Astrocyte (in vitro differentiated cells and primary cell): ENCODE measurements around the gene NCR3LG1. TPM values are rescaled to one million over a fixed set of nuclear protein-coding genes. Genes with fewer than 3 reads are reported as not detected.

Experiments
- DNase-seq: peaks from one replicate; pipeline ENCODE4 v3.0.0-alpha.2; 2010; ENCODE audit warnings: low read depth
- FAIRE-seq: peaks from 2 replicates; lab custom pipeline; 2011; peaks lifted over from hg19 to GRCh38; lab: Jason Lieb, UNC
- H2AFZ ChIP-seq: 2 replicates; pipeline ENCODE4 v1.6.0; 2012; ENCODE audit warnings: low read depth, low read length, inconsistent platforms
- H3K27ac ChIP-seq: 2 replicates; pipeline ENCODE4 v1.5.1; 2011; ENCODE audit warnings: low read depth, low read length, inconsistent platforms
- H3K27me3 ChIP-seq: 2 replicates; pipeline ENCODE4 v1.6.0; 2011; ENCODE audit warnings: low read length, inconsistent platforms; ENCODE audit not compliant: insufficient read depth
- H3K36me3 ChIP-seq: 2 replicates; pipeline ENCODE4 v1.5.1; 2011; ENCODE audit warnings: low read length, inconsistent platforms; ENCODE audit not compliant: insufficient read depth
- H3K4me1 ChIP-seq: 2 replicates; pipeline ENCODE4 v1.5.1; 2011; ENCODE audit warnings: low read length, inconsistent platforms; ENCODE audit not compliant: insufficient read depth
- H3K4me2 ChIP-seq: 2 replicates; pipeline ENCODE4 v1.6.0; 2012; ENCODE audit warnings: low read length, inconsistent platforms
- H3K4me3 ChIP-seq: 2 replicates; pipeline ENCODE4 v1.5.1; 2011; ENCODE audit warnings: low read depth, mild to moderate bottlenecking, low read length, inconsistent platforms; ENCODE audit not compliant: insufficient read depth
- H3K79me2 ChIP-seq: 2 replicates; pipeline ENCODE4 v1.6.0; 2012; ENCODE audit warnings: mild to moderate bottlenecking, low read length, inconsistent platforms; ENCODE audit not compliant: insufficient read depth
- H3K9ac ChIP-seq: 2 replicates; pipeline ENCODE4 v1.6.0; 2012; ENCODE audit warnings: mild to moderate bottlenecking, low read length, inconsistent platforms
- H3K9me3 ChIP-seq: 2 replicates; pipeline ENCODE4 v1.5.1; 2012; ENCODE audit warnings: low read depth, mild to moderate bottlenecking, low read length, inconsistent platforms; ENCODE audit not compliant: insufficient read depth
- H4K20me1 ChIP-seq: 2 replicates; pipeline ENCODE4 v1.6.0; 2012; ENCODE audit warnings: low read length, inconsistent platforms; ENCODE audit not compliant: insufficient read depth
- H3K27ac Mint-ChIP-seq: one replicate; pipeline ENCODE4 v1.8.0; 2021; ENCODE audit warnings: mild to moderate bottlenecking, mixed read lengths; ENCODE audit not compliant: unreplicated experiment
- H3K27me3 Mint-ChIP-seq: one replicate; pipeline ENCODE4 v1.8.0; 2021; ENCODE audit warnings: low read depth, mixed read lengths; ENCODE audit not compliant: unreplicated experiment
- H3K36me3 Mint-ChIP-seq: one replicate; pipeline ENCODE4 v1.8.0; 2021; ENCODE audit warnings: low read depth, mixed read lengths; ENCODE audit not compliant: unreplicated experiment
- H3K4me1 Mint-ChIP-seq: one replicate; pipeline ENCODE4 v1.8.0; 2021; ENCODE audit warnings: low read depth, mixed read lengths; ENCODE audit not compliant: unreplicated experiment
- H3K4me3 Mint-ChIP-seq: one replicate; pipeline ENCODE4 v1.8.0; 2021; ENCODE audit warnings: mild to moderate bottlenecking, moderate library complexity, mixed read lengths; ENCODE audit not compliant: unreplicated experiment
- H3K9me3 Mint-ChIP-seq: one replicate; pipeline ENCODE4 v1.8.0; 2021; ENCODE audit warnings: mild to moderate bottlenecking, mixed read lengths; ENCODE audit not compliant: unreplicated experiment
- CTCF ChIP-seq: IDR thresholded peaks from 2 replicates; pipeline ENCODE4 v1.5.1; 2011; ENCODE audit warnings: low read depth, mild to moderate bottlenecking, inconsistent platforms, low read length, moderate library complexity; ENCODE audit not compliant: insufficient read depth
- EZH2 ChIP-seq: IDR thresholded peaks from 2 replicates; pipeline ENCODE4 v1.6.1; 2012; ENCODE audit warnings: mild to moderate bottlenecking, low read length, inconsistent platforms; ENCODE audit not compliant: insufficient read depth
- total RNA-seq: library from RNA; stranded (reverse); gene quantifications from 2 replicates; pipeline ENCODE4 v1.2.1, GENCODE V29; 2021

NCR3LG1 gene
- total RNA-seq, 1 donor from 2014 or later = 3.3 TPM

GRCh38 chr11:17343907-17344306, 7.7 kb upstream of the NCR3LG1 start:
- H3K4me1 ChIP-seq = no peaks in the 10 kb centered on the region
- no peak overlapping the region for H3K4me2 ChIP-seq
- H3K4me1 Mint-ChIP-seq = peaks cover 8% of the 10 kb centered on the region
- peak; percentile 88 for DNase-seq
- H3K9ac ChIP-seq = no peak overlapping the region
- H4K20me1 ChIP-seq = no peaks in the 10 kb centered on the region
- H3K36me3 Mint-ChIP-seq = no peaks in the 10 kb centered on the region
- H3K4me3 ChIP-seq = no peak overlapping the region
- no peaks in the 10 kb centered on the region for H3K79me2 ChIP-seq
- no peaks in the 10 kb centered on the region for H3K36me3 ChIP-seq
- no peak overlapping the region for H3K4me3 Mint-ChIP-seq
- no peak overlapping the region for H3K27ac ChIP-seq
- H3K27ac Mint-ChIP-seq = peak overlapping the region; percentile 53
- TF ChIP-seq EZH2 (no peak), CTCF (no peak)
- H2AFZ ChIP-seq = no peak overlapping the region
- no peaks in the 10 kb centered on the region for H3K9me3 ChIP-seq
- H3K27me3 Mint-ChIP-seq = peaks cover 3% of the 10 kb centered on the region
- H3K9me3 Mint-ChIP-seq = peaks cover 1% of the 10 kb centered on the region
- FAIRE-seq = no peak
- no peaks in the 10 kb centered on the region for H3K27me3 ChIP-seq

- Histone ChIP-seq H3K9ac (no peak overlapping the region), H4K20me1 (no peaks in the 10 kb centered on the region), H3K4me2 (no peak overlapping the region), H2AFZ (no peak overlapping the region), H3K4me3 (no peak overlapping the region), H3K27ac (no peak overlapping the region), H3K79me2 (no peaks in the 10 kb centered on the region), H3K9me3 (no peaks in the 10 kb centered on the region), H3K36me3 (no peaks in the 10 kb centered on the region), H3K27me3 (no peaks in the 10 kb centered on the region), H3K4me1 (peaks cover 10% of the 10 kb centered on the region)
- Mint-ChIP-seq H3K27ac (no peak overlapping the region), H3K36me3 (no peaks in the 10 kb centered on the region), H3K4me1 (peaks cover 12% of the 10 kb centered on the region), H3K4me3 (no peak overlapping the region), H3K9me3 (peaks cover 1% of the 10 kb centered on the region), H3K27me3 (peaks cover 16% of the 10 kb centered on the region)
- no peak for FAIRE-seq
- DNase-seq = no peak
- no peak for TF ChIP-seq CTCF
- no peak for TF ChIP-seq EZH2
Observed at GRCh38 chr11:17347676-17348075, 3.9 kb upstream of the NCR3LG1 start.

GRCh38 chr11:17350455-17351171, 987 bp upstream of the NCR3LG1 start:
- Mint-ChIP-seq H3K4me1 (peaks cover 5% of the 10 kb centered on the region), H3K27me3 (peaks cover 18% of the 10 kb centered on the region), H3K27ac (no peak overlapping the region), H3K9me3 (peaks cover 1% of the 10 kb centered on the region), H3K4me3 (peak overlapping the region; percentile 82), H3K36me3 (no peaks in the 10 kb centered on the region)
- H3K27ac ChIP-seq = no peak overlapping the region
- no peaks in the 10 kb centered on the region for H3K27me3 ChIP-seq
- no peak for FAIRE-seq
- no peak for DNase-seq
- H3K4me3 ChIP-seq = no peak overlapping the region
- TF ChIP-seq EZH2 (no peak), CTCF (no peak)
- no peaks in the 10 kb centered on the region for H3K36me3 ChIP-seq
- H3K9me3 ChIP-seq = no peaks in the 10 kb centered on the region
- peaks cover 20% of the 10 kb centered on the region for H3K4me1 ChIP-seq
- H3K9ac ChIP-seq = no peak overlapping the region
- H2AFZ ChIP-seq = no peak overlapping the region
- peak overlapping the region; percentile 93 for H3K4me2 ChIP-seq
- no peaks in the 10 kb centered on the region for H4K20me1 ChIP-seq
- no peaks in the 10 kb centered on the region for H3K79me2 ChIP-seq
